Right forelimb (tissue), 1 donor: ENCODE measurements around the gene CDC42BPA.

Experiments used
- DNase-seq: peaks from one replicate; pipeline ENCODE4 v3.0.0-alpha.2; 2018

CDC42BPA gene

DNA sequence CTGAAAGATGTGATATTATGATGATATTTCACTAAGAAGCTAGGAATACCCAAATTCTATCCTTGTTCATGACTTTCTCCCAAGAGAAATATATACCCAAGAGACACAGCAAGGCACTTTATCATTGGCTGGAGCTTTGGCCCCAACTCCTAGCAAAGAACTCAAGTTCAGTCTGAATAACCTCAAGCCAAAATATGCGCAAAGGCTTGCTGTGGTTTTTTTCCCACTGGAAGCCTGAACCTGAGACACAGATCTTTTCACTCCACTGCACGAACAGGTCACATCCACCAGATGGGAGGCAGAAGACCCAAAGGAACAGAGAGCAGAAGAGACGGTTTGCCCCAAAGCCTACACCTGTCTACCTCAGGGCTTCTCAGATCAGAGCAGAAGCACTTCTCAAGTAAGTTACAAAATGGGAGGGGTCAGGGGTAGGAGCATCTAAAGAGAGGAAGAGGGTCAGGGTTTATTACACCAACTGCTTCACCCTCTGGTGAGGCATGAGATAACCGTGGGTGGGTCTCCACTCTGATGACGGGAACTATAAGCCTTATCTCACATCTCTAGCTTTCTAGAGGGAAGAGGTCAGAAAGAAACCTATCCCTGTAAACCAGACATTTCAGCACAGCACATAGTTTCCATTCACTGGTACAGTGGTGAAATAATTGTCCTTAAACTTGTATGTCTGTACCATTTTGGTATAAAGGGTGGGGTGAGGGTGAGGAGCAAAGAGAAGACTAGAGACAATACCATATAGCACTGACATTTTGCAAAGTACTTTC lies 17.1 kb upstream of the CDC42BPA start:
- no peak for DNase-seq

DNA sequence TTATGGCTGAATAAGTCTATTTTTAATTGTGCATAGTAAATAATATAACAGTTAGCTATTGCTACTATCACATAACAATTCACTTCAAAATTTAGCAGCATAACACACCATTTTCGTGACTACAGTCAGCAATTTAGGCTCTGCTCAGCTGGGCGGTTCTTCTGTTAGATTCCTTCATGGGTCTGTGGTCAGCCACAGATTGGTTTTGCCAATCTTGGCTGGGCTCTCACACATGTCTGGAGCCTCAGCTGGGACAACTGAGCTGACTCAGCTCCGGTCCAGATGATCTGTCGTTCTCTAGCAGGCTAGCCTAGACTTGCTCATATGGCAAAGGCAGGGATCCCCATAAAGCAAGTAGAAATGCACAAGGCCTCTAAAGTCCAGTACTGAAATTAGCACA lies 15.1 kb upstream of the CDC42BPA start:
- DNase-seq: no peak

GRCh38 chr1:227330279-227331076 lies 12.2 kb upstream of the CDC42BPA start:
- peak; percentile 44 for DNase-seq

- DNase-seq: no peak
Observed at GRCh38 chr1:227328405-227329019, 10.2 kb upstream of the CDC42BPA start.

- no peak for DNase-seq
Observed at GRCh38 chr1:227325156-227325555, 6.9 kb upstream of the CDC42BPA start.

- DNase-seq: no peak
Observed at GRCh38 chr1:227323967-227324268, 5.6 kb upstream of the CDC42BPA start.

GRCh38 chr1:227323171-227323966 lies 5.1 kb upstream of the CDC42BPA start:
- no peak for DNase-seq

DNA sequence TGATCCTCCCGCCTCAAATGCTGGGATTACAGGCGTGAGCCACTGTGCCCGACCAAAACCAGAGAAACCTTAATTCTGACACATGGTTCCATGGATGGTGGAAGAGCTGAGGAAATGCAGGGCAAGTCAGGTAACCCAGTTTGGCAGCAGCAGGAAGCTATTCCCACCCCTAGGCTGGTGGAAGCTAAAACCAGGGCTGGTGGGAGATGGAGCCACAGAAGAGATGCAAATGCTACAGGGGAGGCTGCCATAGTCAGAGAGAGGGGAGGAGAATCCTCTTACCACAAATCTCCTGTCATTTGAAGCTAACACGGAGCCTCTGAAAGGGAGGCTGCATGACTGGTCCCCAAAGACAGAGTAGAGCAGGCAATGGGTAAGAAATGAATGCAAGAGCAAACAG lies 4.1 kb upstream of the CDC42BPA start:
- DNase-seq: no peak

GRCh38 chr1:227321035-227321434 lies 2.7 kb upstream of the CDC42BPA start:
- DNase-seq: no peak

DNA sequence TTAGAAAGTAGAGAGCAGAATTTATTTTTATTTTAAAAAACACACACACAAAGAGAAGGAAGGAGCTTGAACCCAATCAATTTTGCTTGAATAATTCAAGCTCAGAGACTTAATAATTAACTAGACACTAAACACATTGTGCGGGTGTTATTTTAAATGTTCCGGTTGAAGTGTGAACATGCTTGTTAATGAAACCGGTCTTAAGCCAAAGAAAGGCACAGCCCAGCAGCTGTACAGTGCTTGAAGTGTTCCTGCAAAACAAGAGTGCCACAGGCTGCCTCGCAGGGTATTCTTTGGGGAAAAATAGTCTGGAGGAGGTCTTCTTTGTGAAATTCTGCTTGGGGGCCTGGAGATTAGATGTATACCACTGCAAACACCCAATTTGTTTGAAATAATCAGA lies 2.2 kb upstream of the CDC42BPA start:
- no peak for DNase-seq

- DNase-seq: peak; percentile 72
Observed at GRCh38 chr1:227318853-227319607, 738 bp upstream of the CDC42BPA start.

DNA sequence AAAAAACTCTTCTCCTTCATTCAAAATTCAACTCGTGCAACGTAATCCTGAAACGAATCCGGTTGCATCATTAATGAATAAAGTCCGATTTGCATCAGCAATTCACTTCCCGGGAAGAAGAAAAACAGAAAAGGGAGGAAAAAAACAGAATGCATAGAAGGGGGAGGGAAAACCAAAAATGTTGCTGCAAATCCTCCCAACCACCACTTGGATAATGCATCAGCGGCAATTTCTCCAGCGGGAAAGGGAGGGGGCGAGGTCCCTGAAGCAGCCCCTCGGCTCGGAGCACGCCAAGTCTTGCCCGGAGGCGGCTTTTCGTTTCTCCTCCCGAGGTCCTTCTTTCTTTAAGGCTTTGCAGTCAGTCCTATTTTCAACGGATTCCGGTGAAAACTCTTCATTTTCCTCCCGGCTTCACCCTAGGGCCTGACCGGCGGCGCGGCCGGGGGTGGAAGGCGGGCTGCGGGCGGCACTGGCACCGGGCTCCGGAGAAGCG lies 723 bp downstream of the CDC42BPA start:
- DNase-seq: peak; percentile 78

DNA sequence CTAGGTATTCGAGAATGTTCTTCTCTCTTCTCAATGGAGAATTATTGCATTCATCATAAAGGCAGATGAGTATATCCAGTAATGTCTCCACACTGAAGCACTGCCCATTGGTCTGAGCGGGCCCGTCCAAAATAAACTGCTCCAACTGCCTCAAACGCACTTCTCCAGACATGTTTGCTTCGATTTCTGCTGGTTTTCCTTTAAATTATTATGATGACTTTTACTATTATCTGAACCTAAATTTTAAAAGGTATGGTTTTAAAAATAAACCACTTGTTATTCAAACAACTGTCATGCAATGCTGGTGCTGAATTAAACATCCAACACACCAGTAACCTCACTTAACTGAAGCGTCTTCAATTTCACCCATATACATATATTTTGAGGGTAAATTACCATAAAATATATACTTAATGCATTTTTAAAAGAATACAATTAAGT lies 1.3 kb downstream of the CDC42BPA start:
- DNase-seq: peak; percentile 50

GRCh38 chr1:227316456-227316855 lies 1.8 kb downstream of the CDC42BPA start:
- no peak for DNase-seq

DNA sequence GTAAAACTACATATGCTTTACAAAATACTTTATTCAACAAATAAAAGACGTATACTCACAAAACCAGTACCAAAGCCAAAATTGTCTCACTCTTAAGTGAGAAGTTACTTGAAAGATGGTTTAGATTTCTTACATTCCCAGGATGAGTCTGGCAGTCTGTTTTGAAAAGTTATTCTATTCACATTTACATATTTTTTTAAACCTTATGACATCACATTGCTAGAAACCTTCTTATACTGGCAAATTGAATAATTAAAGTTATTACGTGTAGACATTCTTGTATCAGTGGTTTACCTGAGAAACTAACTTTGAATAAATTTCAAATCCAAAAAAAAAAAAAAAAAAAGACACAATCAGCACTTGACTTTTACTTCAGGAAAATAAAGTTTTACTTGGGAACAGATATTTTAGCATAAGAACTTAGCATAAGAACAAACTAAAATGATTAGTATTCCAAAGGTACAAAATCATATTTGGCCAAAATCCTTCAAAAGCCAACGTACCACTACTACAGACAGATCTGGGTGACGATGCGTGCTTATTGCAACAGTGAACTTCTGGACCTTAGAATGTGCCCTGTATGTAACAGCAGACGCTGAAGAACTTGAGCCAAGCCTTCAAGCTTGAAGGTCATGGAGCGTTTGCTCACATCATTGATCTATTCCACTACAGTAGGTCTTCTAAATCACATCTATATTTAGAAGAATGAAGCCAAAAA lies 2.5 kb downstream of the CDC42BPA start:
- DNase-seq: no peak

GRCh38 chr1:227314014-227314848 lies 4.1 kb downstream of the CDC42BPA start:
- no peak for DNase-seq

DNA sequence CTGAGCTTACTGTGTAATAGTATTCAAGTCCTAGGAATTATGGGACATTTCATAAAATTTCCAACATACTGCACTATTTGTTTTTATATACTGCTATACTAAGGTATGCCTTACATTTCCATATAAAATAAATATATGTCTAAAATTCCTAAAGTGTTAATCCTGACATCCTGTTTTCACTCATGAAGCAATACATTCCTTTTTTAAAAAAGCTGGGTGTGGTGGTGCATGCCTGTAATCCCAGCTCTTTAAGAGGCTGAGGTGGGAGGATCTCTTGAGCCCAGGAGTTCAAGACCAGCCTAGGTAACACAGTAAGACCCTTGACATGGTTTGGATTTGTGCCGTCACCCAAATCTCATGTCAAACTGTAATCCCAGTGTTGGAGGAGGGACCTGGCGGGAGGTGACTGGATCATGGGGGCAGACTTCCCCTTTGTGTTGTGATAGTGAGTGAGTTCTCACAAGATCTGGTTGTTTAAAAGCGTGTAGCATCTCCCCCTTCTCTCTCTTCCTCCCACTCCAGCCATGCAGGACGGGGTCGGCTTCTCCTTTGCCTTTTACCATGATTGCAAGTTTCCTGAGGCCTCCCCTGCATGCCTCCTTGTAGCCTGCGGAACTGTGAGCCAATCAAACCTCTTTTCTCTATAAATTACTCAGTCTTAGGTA lies 5.8 kb downstream of the CDC42BPA start:
- no peak for DNase-seq

DNA sequence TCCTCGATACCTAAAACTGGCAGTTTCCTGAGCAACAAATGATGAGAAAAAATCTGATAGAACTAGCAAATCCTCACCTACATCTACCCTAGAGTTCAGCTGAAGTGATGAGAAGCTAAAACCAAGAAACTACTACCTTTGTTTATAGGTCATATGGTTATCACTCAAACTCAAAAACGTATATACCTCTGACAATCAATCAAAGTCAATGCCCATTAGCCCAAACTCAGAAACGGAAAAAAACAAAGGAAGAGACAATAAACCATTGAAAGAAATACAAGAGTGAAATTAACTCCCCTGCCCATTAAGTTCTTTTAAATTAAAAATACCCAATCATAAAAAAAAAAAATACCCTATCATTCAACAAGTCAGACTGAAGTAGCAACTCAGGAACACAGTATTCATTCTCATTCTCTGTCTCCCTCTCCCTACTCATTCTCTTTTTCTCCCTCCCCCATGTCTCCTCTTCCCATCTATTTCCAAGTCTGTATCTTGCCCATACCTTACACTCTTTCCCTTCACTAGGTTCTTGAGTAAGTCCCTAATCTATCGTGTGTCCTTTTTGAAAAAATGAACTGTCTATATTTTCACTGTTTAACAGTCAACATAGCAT lies 6.8 kb downstream of the CDC42BPA start:
- DNase-seq: no peak
